GM21786 (cell line): Measurements from ENCODE around the gene HMOX1.
A peak's percentile ranks its signal among the peaks of the same experiment; 100 is the strongest.
"Not testable (repeated sequence)": the region's sequence is repeated elsewhere in the genome, so short reads cannot be mapped to it uniquely, and the experiment has no call there.

Experiments used
- ATAC-seq: cut with Tn5 transposase; IDR thresholded peaks from one replicate; pipeline ENCODE4 v1.9.1; 2021; ENCODE audit not compliant: unreplicated experiment

HMOX1 gene

GRCh38 chr22:35349704-35350538 is 31.0 kb upstream of the HMOX1 start:
- ATAC-seq, result no peak

GRCh38 chr22:35350539-35351503 is 30.1 kb upstream of the HMOX1 start:
- peak; percentile 74 for ATAC-seq

- peak; percentile 49 for ATAC-seq
Observed at GRCh38 chr22:35352214-35353111, 28.4 kb upstream of the HMOX1 start.

GRCh38 chr22:35353318-35353717 is 27.6 kb upstream of the HMOX1 start:
- no peak for ATAC-seq

GRCh38 chr22:35354068-35354467 is 26.8 kb upstream of the HMOX1 start:
- ATAC-seq, result no peak

GRCh38 chr22:35357883-35358621 is 22.8 kb upstream of the HMOX1 start:
- ATAC-seq, result no peak

- no peak for ATAC-seq
Observed at GRCh38 chr22:35359380-35360065, 21.4 kb upstream of the HMOX1 start.

GRCh38 chr22:35361001-35361558 is 19.8 kb upstream of the HMOX1 start:
- no peak for ATAC-seq

- no peak for ATAC-seq
Observed at GRCh38 chr22:35363566-35364086, 17.3 kb upstream of the HMOX1 start.

- not testable (repeated sequence) for ATAC-seq
Observed at GRCh38 chr22:35364230-35364629, 16.7 kb upstream of the HMOX1 start.

- peak; percentile 60 for ATAC-seq
Observed at GRCh38 chr22:35367331-35367886, 13.5 kb upstream of the HMOX1 start.

- ATAC-seq, result no peak
Observed at GRCh38 chr22:35368386-35368785, 12.5 kb upstream of the HMOX1 start.

GRCh38 chr22:35369996-35370395 is 10.9 kb upstream of the HMOX1 start:
- ATAC-seq, result no peak

- no peak for ATAC-seq
Observed at GRCh38 chr22:35373781-35374180, 7.1 kb upstream of the HMOX1 start.

- no peak for ATAC-seq
Observed at GRCh38 chr22:35375031-35375430, 5.9 kb upstream of the HMOX1 start.

- no peak for ATAC-seq
Observed at GRCh38 chr22:35375526-35375925, 5.4 kb upstream of the HMOX1 start.

GRCh38 chr22:35376728-35377472 is 4.0 kb upstream of the HMOX1 start:
- ATAC-seq, result peak; percentile 63

- no peak for ATAC-seq
Observed at GRCh38 chr22:35377735-35378134, 3.2 kb upstream of the HMOX1 start.
